Ovary (tissue), 9 donors: Measurements from ENCODE around the gene INTS6. TPM values are rescaled to one million over a fixed set of nuclear protein-coding genes. Genes with fewer than 3 reads are reported as not detected.

Experiments used
- DNase-seq, 5 donors: peaks; one replicate each; pipeline ENCODE4 v3.0.0-alpha.2; 2019 to 2020
- H3K27ac ChIP-seq, 2 donors: fragments of 200-600 bp; one replicate each; pipeline versions ENCODE4 v1.5.1 to v1.8.0; 2019 to 2022
- H3K27me3 ChIP-seq: fragments of 200-600 bp; one replicate; pipeline ENCODE4 v1.8.0; 2022
- H3K36me3 ChIP-seq: fragments of 200-600 bp; sonication (generic); one replicate; pipeline ENCODE4 v1.5.1; 2019
- H3K4me1 ChIP-seq: one replicate; pipeline ENCODE4 v1.8.1; 2013; ENCODE audit warnings: mild to moderate bottlenecking, moderate library complexity; ENCODE audit not compliant: insufficient read depth
- H3K4me3 ChIP-seq: fragments of 200-600 bp; sonication (generic); one replicate; pipeline ENCODE4 v1.5.1; 2017
- H3K9me3 ChIP-seq, 2 donors: fragments of 200-600 bp in 1 of 2; sonication (generic) in 1 of 2; one replicate each; pipeline versions ENCODE4 v1.5.1 to v1.8.1; 2013 to 2019; ENCODE audit warnings: mild to moderate bottlenecking in 1 of 2, moderate library complexity in 1 of 2
- CTCF ChIP-seq, 3 donors: fragments of 450-650 bp in 2 of 3; fragments of 200-600 bp in 1 of 3; IDR thresholded peaks; one replicate each; pipeline versions ENCODE4 v1.5.1 to v1.8.0; 2016 to 2022; ENCODE audit warnings: antibody characterized with exemption in 3 of 3, mild to moderate bottlenecking in 1 of 3
- EP300 ChIP-seq: sonication (generic); formaldehyde crosslinking; IDR thresholded peaks from one replicate; pipeline ENCODE4 v1.6.1; 2017; ENCODE audit warnings: antibody characterized with exemption
- POLR2A ChIP-seq: fragments of 450-650 bp; IDR thresholded peaks from one replicate; pipeline ENCODE4 v1.6.1; 2017; ENCODE audit warnings: antibody characterized with exemption, mild to moderate bottlenecking, moderate library complexity
- WGBS, 3 donors: extraction: QIAGEN DNeasy Blood & Tissue Kit in 1 of 3; methylation state at CpG; one replicate each; pipeline versions ENCODE4 v1.1.5 to v1.1.7; 2013 to 2017; 5-methylcytosine and 5-hydroxymethylcytosine counted together
- intact Hi-C, 4 donors: fragments of 100-400 bp; cut with DNase I; formaldehyde crosslinking; loops; one replicate each; pipeline versions ENCODE4 v1.11.0 to v1.15.1; 2022 to 2023
- polyA plus RNA-seq, 2 donors: library from polyadenylated mRNA; stranded (reverse); fragments of 200-250 nt in 1 of 2; fragments of 350-450 nt in 1 of 2; fragmentation: Illumina TruSeq in 1 of 2; extraction: RNeasy Lipid Tissue Mini Kit (QIAGEN cat#74804) in 1 of 2; gene quantifications; one replicate each; pipeline ENCODE4 v1.2.3, GENCODE V29; 2013 to 2014
- total RNA-seq, 7 donors: library from RNA; depleted of rRNA in 2 of 7; stranded (reverse); fragments of >200 nt in 2 of 7; fragmentation: NEBNext Ultra II Directional in 3 of 7; extraction: Animal tissue kit (Norgen Biotek cat#: 25700) in 3 of 7; gene quantifications; one replicate each; pipeline versions ENCODE4 v1.1.0 to v1.2.4, GENCODE V29; 2016 to 2023
- donor health status: DM: no; HTN: no; CAD: no; lungs with moderate emphysema.
- donor health status: DM: no; HTN: no; CAD: no.
- donor health status: Bipolar disorder and iron deficiency.
- donor health status: DM: yes; HTN: yes; CAD: no.
- donor health status: DM: no; HTN: no; CAD: no.
- donor health status: DM: yes; HTN: yes; CAD: no.

INTS6 gene
- total and polyA plus RNA-seq, 9 donors, result 11.2 to 38.9 (median 29.2) TPM

- no peak for TF ChIP-seq POLR2A
- TF ChIP-seq EP300, result no peak
- TF ChIP-seq CTCF (IDR thresholded peaks at IDR 0.05), result no peak
- Histone ChIP-seq H3K27me3 (no peaks in the 10 kb centered on the region), H3K9me3 (no peaks in the 10 kb centered on the region), H3K4me3 (peak overlapping the region; percentile 79), H3K36me3 (no peaks in the 10 kb centered on the region), H3K4me1 (no peaks in the 10 kb centered on the region), H3K27ac (peak overlapping the region; percentile 88 to 96)
- 5 to 8% (median 6%) methylated on average over 5 of the region's 5 CpGs for WGBS, 3 donors
- no peak for DNase-seq
- intact Hi-C loops, result loop anchor here (5.0 to 10.0 kb wide), 5 partner anchors 134 to 1001 kb away; partner anchors contain the start of genes DHRS12 (in 1 of the 4), VPS36 (in 1 of the 4) and WDFY2 (in 1 of the 4)
Observed at GRCh38 chr13:51451134-51451466, 1.7 kb downstream of the INTS6 start.

GRCh38 chr13:51449018-51449417, 3.8 kb downstream of the INTS6 start:
- H3K4me1 ChIP-seq, result no peaks in the 10 kb centered on the region
- TF ChIP-seq CTCF (IDR thresholded peaks at IDR 0.05) (no peak), POLR2A (no peak), EP300 (no peak)
- intact Hi-C loops, result loop anchor here in 1 of 4 donors (10.0 kb wide), 1 partner anchor 286 kb away; no protein-coding TSS in a partner anchor
- WGBS, 3 donors, result 91 to 100% (median 96%) methylated on average over 1 of the region's 1 CpG
- no peak overlapping the region for H3K27ac ChIP-seq
- no peak overlapping the region for H3K4me3 ChIP-seq
- H3K27me3 ChIP-seq, result no peaks in the 10 kb centered on the region
- H3K9me3 ChIP-seq, result no peaks in the 10 kb centered on the region
- H3K36me3 ChIP-seq, result no peaks in the 10 kb centered on the region
- DNase-seq, result no peak

- Histone ChIP-seq H3K4me3 (no peak overlapping the region), H3K27me3 (no peaks in the 10 kb centered on the region), H3K9me3 (no peaks in the 10 kb centered on the region), H3K4me1 (no peaks in the 10 kb centered on the region), H3K36me3 (no peaks in the 10 kb centered on the region), H3K27ac (no peak overlapping the region)
- no peak for TF ChIP-seq EP300
- TF ChIP-seq CTCF (IDR thresholded peaks at IDR 0.05), result no peak
- TF ChIP-seq POLR2A, result no peak
- 30 to 33% (median 33%) methylated on average over 1 of the region's 1 CpG for WGBS, 3 donors
- DNase-seq, result no peak
- intact Hi-C loops, result loop anchor here in 1 of 4 donors (10.0 kb wide), 1 partner anchor 290 kb away; no protein-coding TSS in a partner anchor
Observed at GRCh38 chr13:51444922-51445321, 7.9 kb downstream of the INTS6 start.

- DNase-seq, result no peak
- 95 to 98% (median 97%) methylated on average over 1 of the region's 1 CpG for WGBS, 3 donors
- Histone ChIP-seq H3K4me1 (no peaks in the 10 kb centered on the region), H3K27ac (no peak overlapping the region), H3K4me3 (no peak overlapping the region), H3K36me3 (no peaks in the 10 kb centered on the region), H3K9me3 (no peaks in the 10 kb centered on the region), H3K27me3 (no peaks in the 10 kb centered on the region)
- intact Hi-C loops, result loop anchor here in 1 of 4 donors (10.0 kb wide), 1 partner anchor 294 kb away; no protein-coding TSS in a partner anchor
- TF ChIP-seq CTCF (IDR thresholded peaks at IDR 0.05) (no peak), POLR2A (no peak), EP300 (no peak)
Observed at GRCh38 chr13:51440381-51440780, 12.5 kb downstream of the INTS6 start.
